DND-41 (cell line): ENCODE measurements around the gene THOC7.

ENCODE experiments used
- EZH2 ChIP-seq: IDR thresholded peaks from 3 replicates; pipeline ENCODE4 v1.6.1; 2012; ENCODE audit warnings: borderline replicate concordance, low read depth, mild to moderate bottlenecking, moderate library complexity, low read length, inconsistent platforms; ENCODE audit not compliant: severe bottlenecking
- TF ChIP-seq, protein P1 (sequence below): IDR thresholded peaks from 2 replicates; pipeline ENCODE4 v1.5.1; 2012; ENCODE audit warnings: borderline replicate concordance, low read length, moderate library complexity, mild to moderate bottlenecking; ENCODE audit not compliant: poor library complexity, severe bottlenecking; ENCODE audit errors: extremely low read depth

- TF ChIP-seq, protein P1, sequence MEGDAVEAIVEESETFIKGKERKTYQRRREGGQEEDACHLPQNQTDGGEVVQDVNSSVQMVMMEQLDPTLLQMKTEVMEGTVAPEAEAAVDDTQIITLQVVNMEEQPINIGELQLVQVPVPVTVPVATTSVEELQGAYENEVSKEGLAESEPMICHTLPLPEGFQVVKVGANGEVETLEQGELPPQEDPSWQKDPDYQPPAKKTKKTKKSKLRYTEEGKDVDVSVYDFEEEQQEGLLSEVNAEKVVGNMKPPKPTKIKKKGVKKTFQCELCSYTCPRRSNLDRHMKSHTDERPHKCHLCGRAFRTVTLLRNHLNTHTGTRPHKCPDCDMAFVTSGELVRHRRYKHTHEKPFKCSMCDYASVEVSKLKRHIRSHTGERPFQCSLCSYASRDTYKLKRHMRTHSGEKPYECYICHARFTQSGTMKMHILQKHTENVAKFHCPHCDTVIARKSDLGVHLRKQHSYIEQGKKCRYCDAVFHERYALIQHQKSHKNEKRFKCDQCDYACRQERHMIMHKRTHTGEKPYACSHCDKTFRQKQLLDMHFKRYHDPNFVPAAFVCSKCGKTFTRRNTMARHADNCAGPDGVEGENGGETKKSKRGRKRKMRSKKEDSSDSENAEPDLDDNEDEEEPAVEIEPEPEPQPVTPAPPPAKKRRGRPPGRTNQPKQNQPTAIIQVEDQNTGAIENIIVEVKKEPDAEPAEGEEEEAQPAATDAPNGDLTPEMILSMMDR, result no peak
- no peak for TF ChIP-seq EZH2
These were observed 14.9 kb upstream of the THOC7 start for GRCh38 chr3:63878394-63879060.
